ENCODE results near the gene KIAA0513.

KIAA0513 gene

GRCh38 chr16:85077039-85077438 is 49.4 kb downstream of the KIAA0513 start:
- no peaks in the 10 kb centered on the region for H3K27me3 ChIP-seq (ENCODE audit: control insufficient read depth in 5 of 5, insufficient read depth in 4 of 5, low read length in 5 of 5)
- H3K9ac ChIP-seq (ENCODE audit: low read length in 5 of 5): no peak overlapping the region
- no peak overlapping the region for H3K27ac ChIP-seq (ENCODE audit: low read depth, low read length)
- H3K4me3 ChIP-seq (ENCODE audit: low read depth in 1 of 5, low read length in 5 of 5): no peak overlapping the region
- peaks cover 0 to 57% (median 20%) of the 10 kb centered on the region in 5 donors for H3K36me3 ChIP-seq (ENCODE audit: control insufficient read depth in 5 of 5, insufficient read depth in 5 of 5, low read length in 5 of 5)
- H3K4me1 ChIP-seq (ENCODE audit: control insufficient read depth in 5 of 5, insufficient read depth in 5 of 5, low read length in 5 of 5): peaks cover 0 to 9% (median 5%) of the 10 kb centered on the region in 5 donors
- H3K9me3 ChIP-seq (ENCODE audit: control insufficient read depth in 5 of 5, low read length in 5 of 5): no peaks in the 10 kb centered on the region

DNA sequence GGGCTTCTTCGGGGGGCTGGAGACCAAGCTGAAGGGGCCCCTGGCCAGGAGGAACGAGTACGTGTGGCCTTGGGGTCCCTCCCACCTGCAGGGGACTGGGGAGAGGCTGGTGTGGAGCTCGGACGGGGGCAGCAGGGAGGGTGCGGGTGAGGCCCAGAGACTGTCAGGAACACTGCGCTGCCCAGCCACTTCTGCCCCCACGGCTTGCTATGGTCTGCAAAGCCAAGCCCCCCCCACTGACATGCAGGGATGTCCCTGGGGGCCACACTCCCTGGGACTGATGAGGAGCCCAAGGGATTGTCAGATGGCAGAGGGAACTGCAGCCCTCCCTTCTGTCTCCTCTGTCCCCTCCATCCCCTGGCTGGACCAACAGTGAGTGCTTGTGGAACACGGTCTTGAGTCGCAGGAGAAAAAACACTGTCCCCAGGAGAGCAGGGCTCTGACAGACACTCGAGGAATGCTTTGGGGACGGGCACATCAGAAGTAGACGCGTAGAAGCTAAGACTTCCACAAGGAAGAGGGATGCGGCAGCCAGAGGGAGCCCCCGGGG is 50.1 kb downstream of the KIAA0513 start:
- Histone ChIP-seq H3K27ac (ENCODE audit: low read depth, low read length) (no peak overlapping the region), H3K27me3 (ENCODE audit: control insufficient read depth in 5 of 5, insufficient read depth in 4 of 5, low read length in 5 of 5) (no peaks in the 10 kb centered on the region), H3K9me3 (ENCODE audit: control insufficient read depth in 5 of 5, low read length in 5 of 5) (no peaks in the 10 kb centered on the region), H3K4me1 (ENCODE audit: control insufficient read depth in 5 of 5, insufficient read depth in 5 of 5, low read length in 5 of 5) (peaks cover 0 to 10% (median 3%) of the 10 kb centered on the region in 5 donors), H3K36me3 (ENCODE audit: control insufficient read depth in 5 of 5, insufficient read depth in 5 of 5, low read length in 5 of 5) (peaks cover 0 to 56% (median 20%) of the 10 kb centered on the region in 5 donors), H3K4me3 (ENCODE audit: low read depth in 1 of 5, low read length in 5 of 5) (no peak overlapping the region), H3K9ac (ENCODE audit: low read length in 5 of 5) (no peak overlapping the region)

GRCh38 chr16:85078226-85078625 is 50.6 kb downstream of the KIAA0513 start:
- Histone ChIP-seq H3K27me3 (ENCODE audit: control insufficient read depth in 5 of 5, insufficient read depth in 4 of 5, low read length in 5 of 5) (no peaks in the 10 kb centered on the region), H3K4me3 (ENCODE audit: low read depth in 1 of 5, low read length in 5 of 5) (no peak overlapping the region), H3K9me3 (ENCODE audit: control insufficient read depth in 5 of 5, low read length in 5 of 5) (no peaks in the 10 kb centered on the region), H3K9ac (ENCODE audit: low read length in 5 of 5) (no peak overlapping the region), H3K36me3 (ENCODE audit: control insufficient read depth in 5 of 5, insufficient read depth in 5 of 5, low read length in 5 of 5) (peaks cover 0 to 50% (median 17%) of the 10 kb centered on the region in 5 donors), H3K27ac (ENCODE audit: low read depth, low read length) (no peak overlapping the region), H3K4me1 (ENCODE audit: control insufficient read depth in 5 of 5, insufficient read depth in 5 of 5, low read length in 5 of 5) (peaks cover 0 to 5% (median under 1%) of the 10 kb centered on the region in 5 donors)

- no peak overlapping the region for H3K27ac ChIP-seq (ENCODE audit: low read depth, low read length)
- no peak overlapping the region for H3K4me3 ChIP-seq (ENCODE audit: low read depth in 1 of 5, low read length in 5 of 5)
- no peak overlapping the region for H3K9ac ChIP-seq (ENCODE audit: low read length in 5 of 5)
- no peaks in the 10 kb centered on the region for H3K9me3 ChIP-seq (ENCODE audit: control insufficient read depth in 5 of 5, low read length in 5 of 5)
- peaks cover 0 to 6% (median 5%) of the 10 kb centered on the region in 5 donors for H3K4me1 ChIP-seq (ENCODE audit: control insufficient read depth in 5 of 5, insufficient read depth in 5 of 5, low read length in 5 of 5)
- H3K36me3 ChIP-seq (ENCODE audit: control insufficient read depth in 5 of 5, insufficient read depth in 5 of 5, low read length in 5 of 5): peaks cover 0 to 45% (median 17%) of the 10 kb centered on the region in 5 donors
- H3K27me3 ChIP-seq (ENCODE audit: control insufficient read depth in 5 of 5, insufficient read depth in 4 of 5, low read length in 5 of 5): no peaks in the 10 kb centered on the region
Measured at GRCh38 chr16:85078952-85079351, 51.4 kb downstream of the KIAA0513 start.

- Histone ChIP-seq H3K9ac (ENCODE audit: low read length in 5 of 5) (no peak overlapping the region), H3K36me3 (ENCODE audit: control insufficient read depth in 5 of 5, insufficient read depth in 5 of 5, low read length in 5 of 5) (peaks cover 0 to 45% (median 17%) of the 10 kb centered on the region in 5 donors), H3K4me1 (ENCODE audit: control insufficient read depth in 5 of 5, insufficient read depth in 5 of 5, low read length in 5 of 5) (peaks cover 0 to 6% (median 5%) of the 10 kb centered on the region in 5 donors), H3K27ac (ENCODE audit: low read depth, low read length) (no peak overlapping the region), H3K27me3 (ENCODE audit: control insufficient read depth in 5 of 5, insufficient read depth in 4 of 5, low read length in 5 of 5) (no peaks in the 10 kb centered on the region), H3K9me3 (ENCODE audit: control insufficient read depth in 5 of 5, low read length in 5 of 5) (no peaks in the 10 kb centered on the region), H3K4me3 (ENCODE audit: low read depth in 1 of 5, low read length in 5 of 5) (no peak overlapping the region)
Measured at GRCh38 chr16:85079785-85080570, 52.4 kb downstream of the KIAA0513 start.

GRCh38 chr16:85081038-85081437 is 53.4 kb downstream of the KIAA0513 start:
- Histone ChIP-seq H3K36me3 (ENCODE audit: control insufficient read depth in 5 of 5, insufficient read depth in 5 of 5, low read length in 5 of 5) (peaks cover 0 to 38% (median 17%) of the 10 kb centered on the region in 5 donors), H3K9ac (ENCODE audit: low read length in 5 of 5) (no peak overlapping the region), H3K27me3 (ENCODE audit: control insufficient read depth in 5 of 5, insufficient read depth in 4 of 5, low read length in 5 of 5) (no peaks in the 10 kb centered on the region), H3K9me3 (ENCODE audit: control insufficient read depth in 5 of 5, low read length in 5 of 5) (no peaks in the 10 kb centered on the region), H3K27ac (ENCODE audit: low read depth, low read length) (no peak overlapping the region), H3K4me3 (ENCODE audit: low read depth in 1 of 5, low read length in 5 of 5) (no peak overlapping the region), H3K4me1 (ENCODE audit: control insufficient read depth in 5 of 5, insufficient read depth in 5 of 5, low read length in 5 of 5) (peaks cover 0 to 6% (median 5%) of the 10 kb centered on the region in 5 donors)

DNA sequence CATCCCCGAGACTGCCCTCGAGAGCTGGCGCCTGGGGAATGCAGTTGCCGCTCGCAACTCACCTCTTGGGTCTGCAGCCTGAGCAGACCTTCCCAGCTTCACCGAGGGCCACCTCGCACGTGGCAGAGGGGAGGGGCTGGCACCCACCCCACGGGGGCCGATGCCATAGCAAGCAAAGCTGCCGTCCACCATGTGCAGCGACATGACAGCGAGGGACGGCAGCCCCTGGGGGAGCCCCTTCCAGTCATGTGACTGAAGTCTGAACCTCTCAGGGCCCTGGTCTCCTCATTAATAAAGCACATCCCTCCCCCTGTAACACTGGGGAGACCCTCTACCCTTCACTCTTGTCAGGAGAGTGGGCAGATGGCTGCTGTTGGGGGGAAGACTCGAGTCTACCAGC is 54.2 kb downstream of the KIAA0513 start:
- H3K36me3 ChIP-seq (ENCODE audit: control insufficient read depth in 5 of 5, insufficient read depth in 5 of 5, low read length in 5 of 5): peaks cover 0 to 38% (median 15%) of the 10 kb centered on the region in 5 donors
- no peaks in the 10 kb centered on the region for H3K9me3 ChIP-seq (ENCODE audit: control insufficient read depth in 5 of 5, low read length in 5 of 5)
- H3K4me1 ChIP-seq (ENCODE audit: control insufficient read depth in 5 of 5, insufficient read depth in 5 of 5, low read length in 5 of 5): peaks cover 0 to 9% (median 5%) of the 10 kb centered on the region in 5 donors
- no peak overlapping the region for H3K4me3 ChIP-seq (ENCODE audit: low read depth in 1 of 5, low read length in 5 of 5)
- no peak overlapping the region for H3K27ac ChIP-seq (ENCODE audit: low read depth, low read length)
- no peak overlapping the region for H3K9ac ChIP-seq (ENCODE audit: low read length in 5 of 5)
- no peaks in the 10 kb centered on the region for H3K27me3 ChIP-seq (ENCODE audit: control insufficient read depth in 5 of 5, insufficient read depth in 4 of 5, low read length in 5 of 5)

DNA sequence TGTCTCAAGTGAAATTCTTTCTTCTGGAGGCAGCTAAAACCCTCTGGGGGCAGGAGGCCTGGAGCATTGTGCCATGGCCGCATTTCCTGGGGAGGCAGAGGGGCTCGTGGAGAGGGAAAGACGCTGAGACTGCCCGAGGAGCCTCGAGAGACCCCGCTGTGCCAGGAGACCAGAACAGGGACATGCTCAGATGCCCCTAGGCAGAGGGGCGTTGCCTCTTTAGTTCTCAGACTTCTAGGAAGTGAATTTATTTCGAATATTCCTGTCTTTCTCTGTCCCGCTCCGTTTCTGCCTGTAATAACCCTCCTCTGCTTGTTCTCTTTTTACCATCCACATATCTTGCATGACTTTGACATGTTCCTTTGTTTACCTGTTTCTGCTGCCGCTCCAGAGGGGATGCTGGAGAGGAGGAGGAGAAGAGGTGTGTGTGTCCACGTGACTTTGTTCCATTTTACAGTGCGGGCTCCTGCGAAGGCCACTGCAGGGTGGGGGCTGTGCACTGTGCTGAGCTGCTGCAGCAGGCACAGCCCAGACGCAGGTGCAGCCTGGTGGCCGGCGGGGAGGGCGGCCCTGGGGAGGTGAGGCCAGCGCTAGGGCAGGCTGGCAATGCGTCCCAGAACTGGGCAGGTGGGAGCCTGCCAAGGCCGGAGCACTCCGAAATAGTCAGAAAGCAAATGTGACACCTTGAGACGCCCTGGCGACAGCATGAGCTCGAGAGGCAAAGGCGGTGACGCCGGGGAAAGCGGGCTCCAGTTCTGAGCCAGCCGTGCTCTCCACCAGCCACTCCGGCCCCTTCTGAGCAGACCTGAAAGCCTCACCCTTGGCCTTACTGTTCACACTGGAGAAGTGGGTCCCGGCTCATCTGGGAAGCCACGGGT is 54.8 kb downstream of the KIAA0513 start:
- H3K36me3 ChIP-seq (ENCODE audit: control insufficient read depth in 5 of 5, insufficient read depth in 5 of 5, low read length in 5 of 5): peaks cover 0 to 32% (median 15%) of the 10 kb centered on the region in 5 donors
- H3K9ac ChIP-seq (ENCODE audit: low read length in 5 of 5): no peak overlapping the region
- H3K27me3 ChIP-seq (ENCODE audit: control insufficient read depth in 5 of 5, insufficient read depth in 4 of 5, low read length in 5 of 5): no peaks in the 10 kb centered on the region
- H3K4me1 ChIP-seq (ENCODE audit: control insufficient read depth in 5 of 5, insufficient read depth in 5 of 5, low read length in 5 of 5): peaks cover 0 to 11% (median 5%) of the 10 kb centered on the region in 5 donors
- H3K27ac ChIP-seq (ENCODE audit: low read depth, low read length): no peak overlapping the region
- no peaks in the 10 kb centered on the region for H3K9me3 ChIP-seq (ENCODE audit: control insufficient read depth in 5 of 5, low read length in 5 of 5)
- no peak overlapping the region for H3K4me3 ChIP-seq (ENCODE audit: low read depth in 1 of 5, low read length in 5 of 5)

DNA sequence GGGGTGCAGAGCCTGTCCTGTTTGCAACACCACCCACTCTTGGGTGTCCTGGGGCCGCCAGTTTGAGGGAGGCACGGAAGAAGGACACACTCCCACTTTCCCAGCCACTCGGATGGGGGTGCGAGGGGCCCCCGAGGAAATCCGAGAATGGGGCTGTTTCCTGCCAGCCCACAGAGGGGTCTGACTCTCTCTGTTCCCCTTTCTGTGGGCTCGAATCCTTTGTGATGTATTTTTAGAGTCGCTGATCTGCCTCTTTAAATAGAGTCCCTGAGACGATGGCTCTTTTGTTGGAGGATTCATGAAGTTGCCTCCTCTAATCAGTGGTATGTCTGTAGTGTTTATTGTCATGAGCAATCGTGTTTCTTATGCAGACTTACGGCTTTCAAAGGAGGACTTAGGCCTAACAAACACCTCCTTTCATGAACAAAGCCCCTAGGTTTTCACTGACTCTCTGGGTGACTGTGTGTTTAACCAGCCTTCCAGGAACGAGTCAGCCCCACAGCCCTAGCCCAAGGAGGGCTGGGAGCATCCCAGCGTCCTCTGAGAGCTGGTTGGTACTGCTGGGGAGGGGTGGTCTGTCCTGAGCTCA is 55.5 kb downstream of the KIAA0513 start:
- Histone ChIP-seq H3K4me1 (ENCODE audit: control insufficient read depth in 5 of 5, insufficient read depth in 5 of 5, low read length in 5 of 5) (peaks cover 0 to 11% (median 5%) of the 10 kb centered on the region in 5 donors), H3K9me3 (ENCODE audit: control insufficient read depth in 5 of 5, low read length in 5 of 5) (no peaks in the 10 kb centered on the region), H3K36me3 (ENCODE audit: control insufficient read depth in 5 of 5, insufficient read depth in 5 of 5, low read length in 5 of 5) (peaks cover 0 to 30% (median 15%) of the 10 kb centered on the region in 5 donors), H3K27ac (ENCODE audit: low read depth, low read length) (no peak overlapping the region), H3K4me3 (ENCODE audit: low read depth in 1 of 5, low read length in 5 of 5) (no peak overlapping the region), H3K27me3 (ENCODE audit: control insufficient read depth in 5 of 5, insufficient read depth in 4 of 5, low read length in 5 of 5) (no peaks in the 10 kb centered on the region), H3K9ac (ENCODE audit: low read length in 5 of 5) (no peak overlapping the region)
